ENCODE results near the gene GALNT15.

- TF ChIP-seq SUZ12 (IDR thresholded peaks at IDR 0.05; ENCODE audit: extremely low read depth, insufficient read depth, insufficient read length) (no peak), YY1 (IDR thresholded peaks at IDR 0.05; ENCODE audit: insufficient read depth, insufficient read length) (no peak)
Observed at GRCh38 chr3:16211176-16211904, 36.9 kb downstream of the GALNT15 start.

Measured in NT2/D1 (cell line).